Pericardium fibroblast (primary cell): ENCODE results near the gene VANGL2. TPM values are rescaled to one million over a fixed set of nuclear protein-coding genes. Genes with fewer than 3 reads are reported as not detected.

ENCODE experiments used
- total RNA-seq: library from RNA; depleted of rRNA; stranded (reverse); fragments of >200 nt; gene quantifications from 2 replicates; pipeline ENCODE4 v1.2.3, GENCODE V29; 2015

VANGL2 gene
- total RNA-seq, result 0.60 and 0.82 TPM in 2 replicates

DNA sequence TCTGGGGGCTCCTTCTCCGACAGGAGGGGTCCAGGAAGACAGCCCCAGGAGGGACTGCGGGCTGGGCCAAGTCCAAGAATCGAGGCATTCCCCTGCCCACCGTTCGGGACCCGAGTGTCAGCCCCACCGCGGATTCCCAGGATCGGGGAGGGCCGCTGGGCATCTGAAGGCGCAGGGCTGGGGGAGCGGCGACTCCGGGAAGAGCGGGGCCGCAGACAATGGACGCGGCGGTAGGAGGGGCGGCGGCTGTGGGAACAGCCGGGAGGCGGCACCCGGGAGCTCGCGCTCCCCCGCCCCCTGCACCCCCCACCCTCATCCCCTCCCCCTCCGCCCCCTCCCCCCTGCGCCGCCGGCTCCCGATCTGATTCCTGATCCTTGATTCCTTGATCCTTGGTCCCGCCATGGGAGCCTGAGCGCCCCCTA is at the start of gene VANGL2:
Gene VANGL2, plus strand, starts transcription at position 342 of the 423 bp plus-strand sequence. CDS start 15,274 bp downstream, outside the sequence.

DNA sequence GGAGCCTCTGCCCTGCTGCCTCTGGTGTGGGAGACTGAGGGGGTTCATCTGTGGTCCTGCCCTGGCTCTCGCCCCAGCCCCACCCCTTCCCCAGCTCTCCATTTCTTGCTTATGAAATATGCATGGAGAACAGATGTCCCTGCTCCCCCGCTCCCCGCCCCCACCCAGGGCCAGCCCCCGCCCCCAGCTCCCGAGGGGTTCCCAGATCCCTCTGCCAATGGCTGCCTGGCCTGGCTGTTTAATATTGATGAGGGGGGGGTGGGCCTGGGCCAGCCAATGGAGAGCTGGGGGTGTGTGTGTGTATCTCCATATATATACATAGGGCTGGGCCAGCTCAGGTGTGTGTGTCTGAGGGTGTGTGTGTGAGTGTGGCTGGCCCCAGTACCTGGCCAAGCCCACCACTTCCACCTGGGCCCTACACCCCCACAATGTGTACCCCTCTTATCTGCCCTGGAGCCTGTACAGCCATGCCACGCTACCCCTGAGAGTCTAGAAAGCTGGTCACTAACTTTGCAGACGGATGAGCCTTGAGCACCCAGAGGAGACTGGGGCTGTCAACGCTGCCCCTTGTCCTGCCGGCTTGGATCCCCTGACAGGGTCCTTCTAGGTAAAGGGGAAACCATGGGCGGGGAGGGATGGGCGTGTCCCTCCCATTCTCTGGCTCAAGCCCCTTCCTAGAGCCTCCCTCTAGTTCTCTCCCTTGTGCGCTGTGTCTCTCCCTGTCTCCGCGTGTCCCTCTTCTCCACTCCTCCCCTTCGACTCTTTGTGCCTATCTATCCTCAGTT is 33.4 kb upstream of the VANGL2 start, which contains the start of gene NHLH1:
Gene NHLH1, plus strand, starts transcription at position 341 of the 785 bp plus-strand sequence. CDS start 3,661 bp downstream, outside the sequence.

Other genes starting within 250 kb of the VANGL2 start
- not detected in 2 replicates for gene ATP1A4, start 249.0 kb upstream of the VANGL2 start, total RNA-seq
- not detected in 2 replicates for gene CASQ1, start 210.0 kb upstream of the VANGL2 start, total RNA-seq
- 70.1 and 149 TPM in 2 replicates for gene PEA15, start 195.2 kb upstream of the VANGL2 start, total RNA-seq
- gene DCAF8, start 138.0 kb upstream of the VANGL2 start, total RNA-seq, result 48.1 and 54.1 TPM in 2 replicates
- 31.9 and 48.5 TPM in 2 replicates for gene PEX19, start 115.4 kb upstream of the VANGL2 start, total RNA-seq
- gene COPA, start 57.3 kb upstream of the VANGL2 start, total RNA-seq, result 145 and 189 TPM in 2 replicates
- gene NCSTN, start 57.2 kb upstream of the VANGL2 start, total RNA-seq, result 67.7 and 77.5 TPM in 2 replicates
- under 0.01 TPM in 1 of 2 replicates, not detected in the other for gene NHLH1, start 33.5 kb upstream of the VANGL2 start, total RNA-seq
- gene SLAMF6, start 122.7 kb downstream of the VANGL2 start, total RNA-seq, result not detected in 2 replicates
- gene CD84, start 178.9 kb downstream of the VANGL2 start, total RNA-seq, result not detected in 2 replicates
- gene SLAMF1, start 246.5 kb downstream of the VANGL2 start, total RNA-seq, result not detected in 2 replicates